ENCODE results near the gene SEMA3A. TPM values are rescaled to one million over a fixed set of nuclear protein-coding genes. Genes with fewer than 3 reads are reported as not detected.
"Not testable (repeated sequence)": the region's sequence is repeated elsewhere in the genome, so short reads cannot be mapped to it uniquely, and the experiment has no call there.

Gene SEMA3A
- 100 to 1,000 TPM in 1 of 8 experiments, 10 to 100 TPM in 6, 1 to 10 TPM in 1; 8.9 to 100 (median 16.4) TPM for total RNA-seq

- in situ Hi-C loops (cut with MboI; ENCODE audit: low pct_unique_long_range_greater_than_20kb in 2 of 9, low sequenced_read_pairs in 9 of 9, unreplicated experiment in 9 of 9): loop anchor here in 3 of 9 experiments (10.0 to 25.0 kb wide), 3 partner anchors 232 to 830 kb away; no protein-coding TSS in a partner anchor
- ATAC-seq (replicated peaks in 6 of 8): peak; percentile 79 to 91 (median 88)
- 0 to 4% (median 0%) methylated on average over 2 to 14 of the region's 15 CpGs for WGBS, 10 experiments
- H3K4me1 ChIP-seq (replicated peaks in 1 of 2): peaks cover 7 to 17% of the 10 kb centered on the region in 2 donors
- H3K4me3 ChIP-seq: peak within 1 kb of the TSS; percentile 39 to 53 (median 48)
- peak within 1 kb of the TSS in 1 of 2 donors; percentile 10 for H3K27ac ChIP-seq
These were observed at the start of gene SEMA3A for GRCh38 chr7:84194484-84195271. Gene SEMA3A, minus strand, starts transcription at chr7:84194789. Its CDS starts 203 bp downstream, at chr7:84194586.

GRCh38 chr7:84243037-84243436 is 48.4 kb upstream of the SEMA3A start:
- H3K4me3 ChIP-seq; ATAC-seq (replicated peaks in 6 of 8); H3K27ac ChIP-seq; H3K4me1 ChIP-seq (replicated peaks in 1 of 2); in situ Hi-C loops (cut with MboI; ENCODE audit: low pct_unique_long_range_greater_than_20kb in 2 of 9, low sequenced_read_pairs in 9 of 9, unreplicated experiment in 9 of 9): not testable (repeated sequence)
- 75 to 100% (median 88%) methylated on average over 1 to 6 of the region's 6 CpGs; no CpG with 5 or more reads in 1 of the 10 experiments for WGBS, 10 experiments

- H3K4me3 ChIP-seq: no peak overlapping the region
- in situ Hi-C loops (cut with MboI; ENCODE audit: low pct_unique_long_range_greater_than_20kb in 2 of 9, low sequenced_read_pairs in 9 of 9, unreplicated experiment in 9 of 9): no loop called here
- 85 to 100% (median 94%) methylated on average over 3 to 6 of the region's 6 CpGs; no CpG with 5 or more reads in 1 of the 10 experiments for WGBS, 10 experiments
- no peak for ATAC-seq (replicated peaks in 6 of 8)
- no peaks in the 10 kb centered on the region for H3K4me1 ChIP-seq (replicated peaks in 1 of 2)
- H3K27ac ChIP-seq: no peak overlapping the region
These were observed 44.0 kb upstream of the SEMA3A start for GRCh38 chr7:84238596-84238995.

GRCh38 chr7:84237533-84238173 is 43.1 kb upstream of the SEMA3A start:
- no peak overlapping the region for H3K4me3 ChIP-seq
- 20 to 100% (median 94%) methylated on average over 1 of the region's 1 CpG; no CpG with 5 or more reads in 4 of the 10 experiments for WGBS, 10 experiments
- in situ Hi-C loops (cut with MboI; ENCODE audit: low pct_unique_long_range_greater_than_20kb in 2 of 9, low sequenced_read_pairs in 9 of 9, unreplicated experiment in 9 of 9): no loop called here
- no peak overlapping the region for H3K27ac ChIP-seq
- no peaks in the 10 kb centered on the region for H3K4me1 ChIP-seq (replicated peaks in 1 of 2)
- ATAC-seq (replicated peaks in 6 of 8): peak in 3 of 8 experiments; percentile 57 to 83 (median 71)

GRCh38 chr7:84236398-84236797 is 41.8 kb upstream of the SEMA3A start:
- no peak overlapping the region for H3K27ac ChIP-seq
- ATAC-seq (replicated peaks in 6 of 8): no peak
- WGBS, 10 experiments: 51 to 97% (median 82%) methylated on average over 1 to 3 of the region's 3 CpGs

GRCh38 chr7:84232646-84233045 is 38.1 kb upstream of the SEMA3A start:
- H3K4me1 ChIP-seq (replicated peaks in 1 of 2): no peaks in the 10 kb centered on the region
- H3K27ac ChIP-seq: no peak overlapping the region
- peak in 2 of 8 experiments; percentile 29 to 36 for ATAC-seq (replicated peaks in 6 of 8)
- in situ Hi-C loops (cut with MboI; ENCODE audit: low pct_unique_long_range_greater_than_20kb in 2 of 9, low sequenced_read_pairs in 9 of 9, unreplicated experiment in 9 of 9): no loop called here
- WGBS, 10 experiments: 10 to 100% (median 49%) methylated on average over 1 of the region's 1 CpG
- no peak overlapping the region for H3K4me3 ChIP-seq

More at GRCh38 chr7:84236398-84236797, 41.8 kb upstream of the SEMA3A start:
- Histone ChIP-seq H3K4me1 (replicated peaks in 1 of 2) (no peaks in the 10 kb centered on the region), H3K4me3 (no peak overlapping the region)
- in situ Hi-C loops (cut with MboI; ENCODE audit: low pct_unique_long_range_greater_than_20kb in 2 of 9, low sequenced_read_pairs in 9 of 9, unreplicated experiment in 9 of 9): no loop called here

GRCh38 chr7:84231157-84231556 is 36.6 kb upstream of the SEMA3A start:
- Histone ChIP-seq H3K4me3 (no peak overlapping the region), H3K27ac (no peak overlapping the region), H3K4me1 (replicated peaks in 1 of 2) (peaks cover 0 to 5% of the 10 kb centered on the region in 2 donors)
- in situ Hi-C loops (cut with MboI; ENCODE audit: low pct_unique_long_range_greater_than_20kb in 2 of 9, low sequenced_read_pairs in 9 of 9, unreplicated experiment in 9 of 9): no loop called here
- peak in 2 of 8 experiments; percentile 53 to 63 for ATAC-seq (replicated peaks in 6 of 8)

- Histone ChIP-seq H3K4me1 (replicated peaks in 1 of 2) (peaks cover 0 to 12% of the 10 kb centered on the region in 2 donors), H3K27ac (no peak overlapping the region), H3K4me3 (no peak overlapping the region)
- in situ Hi-C loops (cut with MboI; ENCODE audit: low pct_unique_long_range_greater_than_20kb in 2 of 9, low sequenced_read_pairs in 9 of 9, unreplicated experiment in 9 of 9): no loop called here
- WGBS, 10 experiments: 80 to 100% (median 96%) methylated on average over 1 to 3 of the region's 3 CpGs
- ATAC-seq (replicated peaks in 6 of 8): no peak
These were observed 35.9 kb upstream of the SEMA3A start for GRCh38 chr7:84230491-84230890.

- H3K4me3 ChIP-seq: no peak overlapping the region
- ATAC-seq (replicated peaks in 6 of 8): no peak
These were observed 33.9 kb upstream of the SEMA3A start for GRCh38 chr7:84228526-84228925.

GRCh38 chr7:84226759-84227158 is 32.2 kb upstream of the SEMA3A start:
- peaks cover 6 to 23% of the 10 kb centered on the region in 2 donors for H3K4me1 ChIP-seq (replicated peaks in 1 of 2)
- peak in 2 of 8 experiments; percentile 49 to 60 for ATAC-seq (replicated peaks in 6 of 8)
- in situ Hi-C loops (cut with MboI; ENCODE audit: low pct_unique_long_range_greater_than_20kb in 2 of 9, low sequenced_read_pairs in 9 of 9, unreplicated experiment in 9 of 9): no loop called here
- no peak overlapping the region for H3K27ac ChIP-seq
- H3K4me3 ChIP-seq: no peak overlapping the region
- WGBS, 10 experiments: 71 to 100% (median 90%) methylated on average over 1 to 2 of the region's 2 CpGs; no CpG with 5 or more reads in 1 of the 10 experiments

More at GRCh38 chr7:84228526-84228925, 33.9 kb upstream of the SEMA3A start:
- H3K27ac ChIP-seq: no peak overlapping the region
- H3K4me1 ChIP-seq (replicated peaks in 1 of 2): peaks cover 6 to 23% of the 10 kb centered on the region in 2 donors
- WGBS, 10 experiments: 0 to 75% (median 40%) methylated on average over 1 to 2 of the region's 2 CpGs; no CpG with 5 or more reads in 3 of the 10 experiments
- in situ Hi-C loops (cut with MboI; ENCODE audit: low pct_unique_long_range_greater_than_20kb in 2 of 9, low sequenced_read_pairs in 9 of 9, unreplicated experiment in 9 of 9): no loop called here

GRCh38 chr7:84224505-84224904 is 29.9 kb upstream of the SEMA3A start:
- peaks cover 6 to 23% of the 10 kb centered on the region in 2 donors for H3K4me1 ChIP-seq (replicated peaks in 1 of 2)
- no peak overlapping the region for H3K27ac ChIP-seq
- H3K4me3 ChIP-seq: no peak overlapping the region
- in situ Hi-C loops (cut with MboI; ENCODE audit: low pct_unique_long_range_greater_than_20kb in 2 of 9, low sequenced_read_pairs in 9 of 9, unreplicated experiment in 9 of 9): loop anchor here in 1 of 9 experiments (25.0 kb wide), 1 partner anchor 238 kb away; no protein-coding TSS in a partner anchor
- peak in 5 of 8 experiments; percentile 55 to 89 (median 76) for ATAC-seq (replicated peaks in 6 of 8)
- WGBS, 10 experiments: 20 to 79% (median 51%) methylated on average over 1 to 2 of the region's 2 CpGs; no CpG with 5 or more reads in 1 of the 10 experiments

GRCh38 chr7:84219310-84219709 is 24.7 kb upstream of the SEMA3A start:
- 80 to 100% (median 100%) methylated on average over 1 to 2 of the region's 2 CpGs; no CpG with 5 or more reads in 1 of the 10 experiments for WGBS, 10 experiments
- ATAC-seq (replicated peaks in 6 of 8): no peak

GRCh38 chr7:84218681-84219080 is 24.1 kb upstream of the SEMA3A start:
- in situ Hi-C loops (cut with MboI; ENCODE audit: low pct_unique_long_range_greater_than_20kb in 2 of 9, low sequenced_read_pairs in 9 of 9, unreplicated experiment in 9 of 9): loop anchor here in 1 of 9 experiments (25.0 kb wide), 1 partner anchor 244 kb away; no protein-coding TSS in a partner anchor
- Histone ChIP-seq H3K27ac (no peak overlapping the region), H3K4me3 (no peak overlapping the region), H3K4me1 (replicated peaks in 1 of 2) (peaks cover 4 to 7% of the 10 kb centered on the region in 2 donors)
- no peak for ATAC-seq (replicated peaks in 6 of 8)
- 8 to 100% (median 100%) methylated on average over 1 to 2 of the region's 2 CpGs; no CpG with 5 or more reads in 2 of the 10 experiments for WGBS, 10 experiments

More at GRCh38 chr7:84219310-84219709, 24.7 kb upstream of the SEMA3A start:
- H3K4me1 ChIP-seq (replicated peaks in 1 of 2): peaks cover 4 to 7% of the 10 kb centered on the region in 2 donors
- no peak overlapping the region for H3K4me3 ChIP-seq
- in situ Hi-C loops (cut with MboI; ENCODE audit: low pct_unique_long_range_greater_than_20kb in 2 of 9, low sequenced_read_pairs in 9 of 9, unreplicated experiment in 9 of 9): loop anchor here in 1 of 9 experiments (25.0 kb wide), 1 partner anchor 243 kb away; no protein-coding TSS in a partner anchor
- H3K27ac ChIP-seq: no peak overlapping the region

Data from motor neuron (in vitro differentiated cells).